ENCODE measurements around the gene TTC23.

- no peak for TF ChIP-seq POLR2A (IDR thresholded peaks at IDR 0.05; ENCODE audit: low read depth, low read length)
- TF ChIP-seq CTCF (IDR thresholded peaks at IDR 0.05; ENCODE audit: extremely low read depth in 1 of 2, insufficient read depth in 1 of 2, low read depth in 1 of 2, low read length in 2 of 2) = peak; percentile 84 to 88
- TF ChIP-seq EZH2 (IDR thresholded peaks at IDR 0.05; ENCODE audit: borderline replicate concordance, low read depth, low read length, severe bottlenecking) = no peak
- no peak for TF ChIP-seq MAX (IDR thresholded peaks at IDR 0.05; ENCODE audit: insufficient read depth, insufficient read length)
- TF ChIP-seq POLR2AphosphoS5 (IDR thresholded peaks at IDR 0.05; ENCODE audit: insufficient read depth, low read depth, low read length) = no peak
- no peak for TF ChIP-seq MYC (IDR thresholded peaks at IDR 0.05; ENCODE audit: low read depth, low read length)
- no peak for TF ChIP-seq GATA2 (IDR thresholded peaks at IDR 0.05; ENCODE audit: insufficient read depth, insufficient read length, low read depth, low read length)
Observed at GRCh38 chr15:99100245-99101173, 148.9 kb downstream of the TTC23 start.

All from endothelial cell of umbilical vein (primary cell).